CD14-positive monocyte (primary cell): ENCODE measurements around the gene SMIM35. TPM values are rescaled to one million over a fixed set of nuclear protein-coding genes. Genes with fewer than 3 reads are reported as not detected.
"Not testable (repeated sequence)": the region's sequence is repeated elsewhere in the genome, so short reads cannot be mapped to it uniquely, and the experiment has no call there.

ENCODE experiments used
- DNase-seq, 3 donors: peaks; one replicate each; pipeline ENCODE4 v3.0.0-alpha.2; 2011 to 2022
- H2AFZ ChIP-seq: 2 replicates; pipeline ENCODE4 v1.6.0; 2012; ENCODE audit warnings: mild to moderate bottlenecking, low read depth, low read length, inconsistent platforms; ENCODE audit not compliant: insufficient read depth, poor library complexity, severe bottlenecking
- H3K27ac ChIP-seq, 2 donors: 1 replicate in 1 of 2; 2 replicates in 1 of 2; pipeline ENCODE4 v1.5.1; 2012 to 2013; ENCODE audit warnings: low read length in 2 of 2, control low read depth in 1 of 2, inconsistent platforms in 1 of 2, low read depth in 1 of 2, mild to moderate bottlenecking in 1 of 2
- H3K27me3 ChIP-seq, 2 donors: one replicate each; pipeline versions ENCODE4 v1.6.0 to v1.6.1; 2011 to 2013; ENCODE audit warnings: low read length in 2 of 2; ENCODE audit not compliant: control insufficient read depth in 2 of 2, insufficient read depth in 2 of 2
- H3K36me3 ChIP-seq, 2 donors: replicated peaks in 1 of 2; 1 replicate in 1 of 2; 2 replicates in 1 of 2; pipeline versions ENCODE4 v1.5.1 to v1.6.1; 2012 to 2013; ENCODE audit warnings: low read length in 2 of 2, control low read depth in 1 of 2, inconsistent platforms in 1 of 2, mild to moderate bottlenecking in 1 of 2; ENCODE audit not compliant: insufficient read depth in 2 of 2, control insufficient read depth in 1 of 2
- H3K4me1 ChIP-seq, 2 donors: 1 replicate in 1 of 2; 2 replicates in 1 of 2; pipeline versions ENCODE4 v1.5.1 to v1.6.1; 2012 to 2013; ENCODE audit warnings: low read length in 2 of 2, control low read depth in 1 of 2, inconsistent platforms in 1 of 2, mild to moderate bottlenecking in 1 of 2, moderate library complexity in 1 of 2; ENCODE audit not compliant: insufficient read depth in 2 of 2, control insufficient read depth in 1 of 2
- H3K4me2 ChIP-seq: replicated peaks from 2 replicates; pipeline ENCODE3; 2012; ENCODE audit warnings: low read length, moderate library complexity, mild to moderate bottlenecking; ENCODE audit not compliant: poor library complexity, severe bottlenecking; ENCODE audit errors: extremely low read depth
- H3K4me3 ChIP-seq, 3 experiments: fragments of 200-600 bp in 1 of 3; sonication (generic) in 1 of 3; replicated peaks in 1 of 3; 1 replicate in 2 of 3; 2 replicates in 1 of 3; pipeline ENCODE4 v1.5.1; 2011 to 2013; ENCODE audit warnings: low read length in 3 of 3, mild to moderate bottlenecking in 3 of 3, control low read depth in 2 of 3, low read depth in 2 of 3, inconsistent platforms in 1 of 3, moderate library complexity in 1 of 3
- H3K79me2 ChIP-seq: 2 replicates; pipeline ENCODE4 v1.6.0; 2012; ENCODE audit warnings: mild to moderate bottlenecking, control low read depth, inconsistent platforms, low read length, moderate library complexity; ENCODE audit not compliant: insufficient read depth
- H3K9ac ChIP-seq: 2 replicates; pipeline ENCODE4 v1.6.0; 2017; ENCODE audit warnings: low read length, mild to moderate bottlenecking; ENCODE audit not compliant: insufficient read depth, poor library complexity, severe bottlenecking
- H3K9me3 ChIP-seq, 2 donors: replicated peaks in 1 of 2; 1 replicate in 1 of 2; 2 replicates in 1 of 2; pipeline versions ENCODE4 v1.5.1 to v1.6.1; 2012 to 2013; ENCODE audit warnings: low read length in 2 of 2, control low read depth in 1 of 2; ENCODE audit not compliant: control insufficient read depth in 1 of 2, insufficient read depth in 1 of 2
- H4K20me1 ChIP-seq: 2 replicates; pipeline ENCODE4 v1.6.0; 2012; ENCODE audit warnings: mild to moderate bottlenecking, low read length, control low read depth, moderate library complexity; ENCODE audit not compliant: insufficient read depth
- H3K27ac Mint-ChIP-seq, 7 donors: one replicate each; pipeline ENCODE4 v1.8.0; 2020; ENCODE audit warnings: mild to moderate bottlenecking in 7 of 7, mixed read lengths in 7 of 7, moderate library complexity in 6 of 7, inconsistent platforms in 2 of 7
- H3K27me3 Mint-ChIP-seq, 3 donors: one replicate each; pipeline ENCODE4 v1.8.0; 2021 to 2022; ENCODE audit warnings: low read depth in 3 of 3, mild to moderate bottlenecking in 3 of 3, mixed read lengths in 3 of 3, moderate library complexity in 3 of 3, inconsistent platforms in 1 of 3
- H3K36me3 Mint-ChIP-seq, 2 donors: one replicate each; pipeline ENCODE4 v1.8.0; 2020; ENCODE audit warnings: mixed read lengths in 2 of 2, inconsistent platforms in 1 of 2, mild to moderate bottlenecking in 1 of 2
- H3K4me1 Mint-ChIP-seq: one replicate; pipeline ENCODE4 v1.8.0; 2020; ENCODE audit warnings: mild to moderate bottlenecking, mixed read lengths
- H3K4me3 Mint-ChIP-seq, 2 donors: one replicate each; pipeline ENCODE4 v1.8.0; 2020; ENCODE audit warnings: mild to moderate bottlenecking in 2 of 2, mixed read lengths in 2 of 2, moderate library complexity in 1 of 2
- H3K9me3 Mint-ChIP-seq, 7 donors: one replicate each; pipeline ENCODE4 v1.8.0; 2020 to 2022; ENCODE audit warnings: mixed read lengths in 7 of 7, mild to moderate bottlenecking in 6 of 7, moderate library complexity in 6 of 7, inconsistent platforms in 2 of 7
- WGBS: methylation state at CpG from one replicate; pipeline ENCODE4 v1.1.5; 2013; ENCODE audit warnings: missing lambda C conversion rate; ENCODE audit not compliant: insufficient coverage; 5-methylcytosine and 5-hydroxymethylcytosine counted together
- intact Hi-C, 2 donors: fragments of 100-400 bp; cut with micrococcal nuclease; formaldehyde crosslinking; loops; one replicate each; pipeline versions ENCODE4 v1.15.0 to v1.15.1; 2023
- polyA plus RNA-seq, 3 donors: library from polyadenylated mRNA; depleted of rRNA in 1 of 3; unstranded in 2 of 3; stranded (reverse) in 1 of 3; fragments of 300-500 nt in 2 of 3; fragments of >200 nt in 1 of 3; fragmentation: Illumina TruSeq in 2 of 3; gene quantifications; 1 replicate in 2 of 3; 2 replicates in 1 of 3; pipeline ENCODE4 v1.2.3, GENCODE V29; 2012 to 2021
- TF ChIP-seq, protein P1 (sequence below): fragments of 200-600 bp; IDR thresholded peaks from one replicate; pipeline ENCODE4 v1.8.0; 2022; ENCODE audit warnings: antibody characterized with exemption, mild to moderate bottlenecking

SMIM35 gene
- polyA plus RNA-seq, 3 donors = 0.05 to 0.29 (median 0.11) TPM

DNA sequence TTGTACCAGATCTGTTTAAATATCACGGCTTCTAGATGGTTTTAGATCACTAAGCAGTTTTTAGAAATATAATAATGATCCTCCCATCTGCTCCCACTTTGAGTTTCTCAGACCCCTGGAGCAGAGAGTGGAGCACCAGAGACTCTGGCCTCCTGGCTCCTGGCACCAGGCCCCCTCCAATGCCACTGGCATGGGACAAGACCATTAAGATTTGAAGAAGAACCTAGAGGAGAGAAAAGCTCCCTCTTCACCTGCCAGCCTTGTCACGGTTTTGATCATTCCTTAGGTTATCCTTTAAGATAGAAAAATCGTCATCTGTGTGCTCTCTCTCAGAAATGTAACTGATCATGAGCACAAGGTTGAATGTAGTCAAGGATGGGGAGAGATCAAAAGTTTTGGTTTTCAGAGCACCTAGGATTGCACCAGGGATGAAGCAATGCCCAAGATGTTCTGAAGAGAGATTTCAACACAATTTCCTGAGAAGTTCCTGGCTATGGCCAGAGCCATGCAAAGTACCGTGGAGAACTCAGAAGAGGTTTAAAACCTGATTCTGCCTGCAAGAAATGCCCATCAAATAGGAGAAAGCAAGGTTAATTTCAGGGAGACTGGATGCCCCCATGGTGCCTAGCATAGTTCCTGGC, 78.4 kb downstream of the SMIM35 start:
- Histone ChIP-seq H2AFZ (no peak overlapping the region), H3K4me2 (peak overlapping the region; percentile 54), H3K9me3 (peaks cover 0 to 4% of the 10 kb centered on the region in 2 donors), H4K20me1 (no peaks in the 10 kb centered on the region), H3K27me3 (no peaks in the 10 kb centered on the region), H3K9ac (peak overlapping the region; percentile 35), H3K36me3 (no peaks in the 10 kb centered on the region), H3K79me2 (peaks cover 5% of the 10 kb centered on the region), H3K27ac (peak overlapping the region; percentile 80 to 98), H3K4me1 (peaks cover 100% of the 10 kb centered on the region in 2 donors), H3K4me3 (peak overlapping the region in 1 of 3 experiments; percentile 60)
- Mint-ChIP-seq H3K4me1 (peaks cover 100% of the 10 kb centered on the region), H3K9me3 (peaks cover 3 to 10% (median 6%) of the 10 kb centered on the region in 7 donors), H3K4me3 (peak overlapping the region in 1 of 2 donors; percentile 74), H3K27me3 (no peaks in the 10 kb centered on the region), H3K36me3 (peaks cover 7 to 11% of the 10 kb centered on the region in 2 donors), H3K27ac (peak overlapping the region; percentile 95 to 99 (median 98))
- intact Hi-C loops = no loop called here
- peak; percentile 57 to 85 (median 81) for DNase-seq
- TF ChIP-seq, protein P1, sequence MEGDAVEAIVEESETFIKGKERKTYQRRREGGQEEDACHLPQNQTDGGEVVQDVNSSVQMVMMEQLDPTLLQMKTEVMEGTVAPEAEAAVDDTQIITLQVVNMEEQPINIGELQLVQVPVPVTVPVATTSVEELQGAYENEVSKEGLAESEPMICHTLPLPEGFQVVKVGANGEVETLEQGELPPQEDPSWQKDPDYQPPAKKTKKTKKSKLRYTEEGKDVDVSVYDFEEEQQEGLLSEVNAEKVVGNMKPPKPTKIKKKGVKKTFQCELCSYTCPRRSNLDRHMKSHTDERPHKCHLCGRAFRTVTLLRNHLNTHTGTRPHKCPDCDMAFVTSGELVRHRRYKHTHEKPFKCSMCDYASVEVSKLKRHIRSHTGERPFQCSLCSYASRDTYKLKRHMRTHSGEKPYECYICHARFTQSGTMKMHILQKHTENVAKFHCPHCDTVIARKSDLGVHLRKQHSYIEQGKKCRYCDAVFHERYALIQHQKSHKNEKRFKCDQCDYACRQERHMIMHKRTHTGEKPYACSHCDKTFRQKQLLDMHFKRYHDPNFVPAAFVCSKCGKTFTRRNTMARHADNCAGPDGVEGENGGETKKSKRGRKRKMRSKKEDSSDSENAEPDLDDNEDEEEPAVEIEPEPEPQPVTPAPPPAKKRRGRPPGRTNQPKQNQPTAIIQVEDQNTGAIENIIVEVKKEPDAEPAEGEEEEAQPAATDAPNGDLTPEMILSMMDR = no peak
- WGBS = 0% methylated on average over 2 of the region's 4 CpGs

- H3K27me3 Mint-ChIP-seq, H3K27me3 ChIP-seq, H3K36me3 ChIP-seq, H3K9me3 ChIP-seq, H4K20me1 ChIP-seq, intact Hi-C loops, H3K79me2 ChIP-seq, H2AFZ ChIP-seq: not testable (repeated sequence)
- peak in 2 of 3 donors; percentile 63 to 67 for DNase-seq
- peak overlapping the region; percentile 11 to 74 for H3K4me3 Mint-ChIP-seq
- 2% methylated on average over 4 of the region's 11 CpGs for WGBS
- H3K9me3 Mint-ChIP-seq = peaks cover 3 to 12% (median 6%) of the 10 kb centered on the region in 7 donors
- Histone ChIP-seq H3K4me1 (peaks cover 100% of the 10 kb centered on the region in 2 donors), H3K4me2 (peak overlapping the region; percentile 54), H3K4me3 (peak overlapping the region in 1 of 3 experiments; percentile 60), H3K9ac (peak overlapping the region; percentile 35), H3K27ac (peak overlapping the region; percentile 80 to 98)
- H3K27ac Mint-ChIP-seq = peak overlapping the region; percentile 95 to 99 (median 98)
- peaks cover 100% of the 10 kb centered on the region for H3K4me1 Mint-ChIP-seq
- peaks cover 9 to 12% of the 10 kb centered on the region in 2 donors for H3K36me3 Mint-ChIP-seq
Measured at GRCh38 chr11:118007563-118008270, 79.0 kb downstream of the SMIM35 start.
